K562 (cell line): ENCODE measurements around the gene MSN. TPM values are rescaled to one million over a fixed set of nuclear protein-coding genes. Genes with fewer than 3 reads are reported as not detected.

ENCODE experiments used
- CBX8 ChIP-seq: fragments of 200-600 bp; sonication (generic); IDR thresholded peaks from 2 replicates; pipeline ENCODE4 v1.6.1; 2012; ENCODE audit warnings: borderline replicate concordance, mixed run types, low read depth, mild to moderate bottlenecking, moderate library complexity, mixed read lengths, low read length, control low read depth, inconsistent platforms; ENCODE audit not compliant: poor library complexity, severe bottlenecking; ENCODE audit errors: extremely low read depth
- ESRRB ChIP-seq: fragments of 250-450 bp; sonication (Bioruptor Pico); IDR thresholded peaks from 2 replicates; pipeline ENCODE4 v1.5.0; 2020; ENCODE audit warnings: mild to moderate bottlenecking, moderate library complexity, borderline replicate concordance
- KLF6 ChIP-seq: fragments of 250-450 bp; sonication (Bioruptor Pico); IDR thresholded peaks from 2 replicates; pipeline ENCODE4 v1.4.0; 2020; ENCODE audit warnings: mild to moderate bottlenecking, moderate library complexity, borderline replicate concordance
- LCOR ChIP-seq: sonication (generic); formaldehyde crosslinking; IDR thresholded peaks from 2 replicates; pipeline ENCODE4 v1.8.0; 2022; ENCODE audit warnings: mild to moderate bottlenecking, missing genetic modification reagents
- MTA2 ChIP-seq: fragments of 450-650 bp; IDR thresholded peaks from 2 replicates; pipeline ENCODE4 v1.6.1; 2016; ENCODE audit warnings: low read depth
- NFXL1 ChIP-seq: fragments of 450-650 bp; formaldehyde crosslinking; IDR thresholded peaks from 2 replicates; pipeline ENCODE4 v1.4.0; 2021; ENCODE audit warnings: mild to moderate bottlenecking
- PHB ChIP-seq: fragments of 250-450 bp; sonication (Bioruptor Pico); IDR thresholded peaks from 2 replicates; pipeline ENCODE4 v1.5.0; 2021
- RHOXF2B ChIP-seq: fragments of 250-450 bp; sonication (Bioruptor Pico); conservative IDR thresholded peaks from 2 replicates; pipeline ENCODE4 v1.5.1; 2021
- ZBTB34 ChIP-seq: fragments of 250-450 bp; sonication (Bioruptor Pico); IDR thresholded peaks from 2 replicates; pipeline ENCODE4 v1.8.0; 2021; ENCODE audit warnings: mild to moderate bottlenecking, moderate library complexity
- ZNF57 ChIP-seq: fragments of 450-650 bp; formaldehyde crosslinking; IDR thresholded peaks from 2 replicates; pipeline ENCODE4 v1.4.0; 2020; ENCODE audit warnings: mild to moderate bottlenecking, moderate library complexity
- polyA plus RNA-seq, 8 experiments: library from polyadenylated mRNA; depleted of rRNA in 4 of 8; stranded (reverse) in 5 of 8; unstranded in 3 of 8; fragments of >200 nt; fragmentation: Nextera tagmentation in 2 of 8; fragmentation: Illumina TruSeq in 1 of 8; extraction: Ambion mirVana in 2 of 8; extraction: Trizol in 1 of 8; gene quantifications; 2 replicates each; pipeline versions ENCODE4 v1.2.1 to v1.2.3, GENCODE V29; 2011 to 2014; ENCODE audit warnings: inconsistent platforms in 1 of 8, missing spikeins in 1 of 8
- total RNA-seq, 7 experiments: library from RNA; depleted of rRNA in 6 of 7; stranded (reverse); fragments of >200 nt in 6 of 7; fragmentation: Illumina TruSeq in 2 of 7; extraction: Trizol in 2 of 7; gene quantifications; 2 replicates each; pipeline versions ENCODE4 v1.2.1 to v1.2.3, GENCODE V29; 2011 to 2021; ENCODE audit warnings: low replicate concordance in 1 of 7
- TF ChIP-seq, protein P1 (sequence below): fragments of 450-650 bp; IDR thresholded peaks from 2 replicates; pipeline ENCODE4 v1.6.1; 2018; ENCODE audit warnings: mild to moderate bottlenecking, low read depth; ENCODE audit not compliant: partially characterized antibody
- TF ChIP-seq, protein P2 (sequence below): sonication (generic); formaldehyde crosslinking; IDR thresholded peaks from 2 replicates; pipeline ENCODE4 v1.8.0; 2023; ENCODE audit warnings: missing genetic modification reagents, mild to moderate bottlenecking, borderline replicate concordance
- TF ChIP-seq, protein P3 (sequence below): fragments of 450-650 bp; formaldehyde crosslinking; conservative IDR thresholded peaks from 2 replicates; pipeline ENCODE4 v1.4.0; 2022; ENCODE audit warnings: mild to moderate bottlenecking, missing genetic modification characterization
- TF ChIP-seq, protein P4 (sequence below): sonication (generic); formaldehyde crosslinking; IDR thresholded peaks from 2 replicates; pipeline ENCODE4 v1.8.1; 2023; ENCODE audit warnings: mild to moderate bottlenecking, missing genetic modification reagents

MSN gene
- total and polyA plus RNA-seq, 9 of the 15 experiments (the other 6 are each of a cell fraction or from before 2014, with no cell fraction given), result 128 to 486 (median 237) TPM

DNA sequence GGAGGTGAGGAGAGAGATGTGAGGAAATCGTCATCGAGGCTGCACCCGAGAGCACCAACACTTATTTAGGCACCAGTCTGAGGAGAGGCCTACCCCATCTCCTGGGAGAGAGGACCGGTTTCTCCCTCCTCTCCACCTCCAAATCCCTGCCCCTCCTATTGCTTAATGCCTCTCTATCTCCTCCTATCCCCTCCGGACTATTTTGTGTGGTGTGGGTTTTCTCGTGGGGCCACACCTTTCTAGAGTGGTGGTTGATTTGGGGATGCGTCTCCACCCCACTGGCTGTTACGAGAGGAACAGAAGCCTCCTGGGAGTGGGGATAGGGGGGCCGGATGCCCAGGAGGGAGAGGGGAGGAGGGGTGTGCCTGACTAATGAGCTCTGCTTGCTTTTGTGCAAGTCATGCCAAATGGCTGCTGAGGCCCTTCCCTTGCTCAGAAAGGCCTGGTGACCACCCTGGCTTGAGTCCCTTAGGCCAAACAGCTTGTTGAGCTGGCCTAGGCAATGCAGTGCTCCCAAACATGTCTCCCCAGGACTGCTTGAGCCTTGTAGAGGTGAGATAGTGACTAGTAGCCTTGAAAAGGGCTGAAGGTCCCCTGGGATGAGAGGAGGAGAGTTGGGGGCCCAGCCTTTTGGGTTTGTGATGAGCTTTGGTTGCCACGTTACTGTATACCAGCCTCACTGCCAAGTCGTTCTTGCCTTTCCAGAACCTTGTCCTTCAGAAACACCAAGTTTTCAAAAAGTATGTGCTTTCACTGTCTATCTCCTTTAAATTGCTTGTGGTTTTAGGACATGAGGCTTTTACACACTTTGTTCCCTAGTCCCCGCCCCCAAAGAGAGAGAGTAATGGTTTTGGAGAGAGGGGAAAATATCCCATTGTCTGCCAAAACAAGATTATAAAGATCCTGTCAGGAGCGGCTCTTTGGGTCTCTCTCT, 1.2 kb downstream of the MSN start (continued):
- TF ChIP-seq, protein P1, sequence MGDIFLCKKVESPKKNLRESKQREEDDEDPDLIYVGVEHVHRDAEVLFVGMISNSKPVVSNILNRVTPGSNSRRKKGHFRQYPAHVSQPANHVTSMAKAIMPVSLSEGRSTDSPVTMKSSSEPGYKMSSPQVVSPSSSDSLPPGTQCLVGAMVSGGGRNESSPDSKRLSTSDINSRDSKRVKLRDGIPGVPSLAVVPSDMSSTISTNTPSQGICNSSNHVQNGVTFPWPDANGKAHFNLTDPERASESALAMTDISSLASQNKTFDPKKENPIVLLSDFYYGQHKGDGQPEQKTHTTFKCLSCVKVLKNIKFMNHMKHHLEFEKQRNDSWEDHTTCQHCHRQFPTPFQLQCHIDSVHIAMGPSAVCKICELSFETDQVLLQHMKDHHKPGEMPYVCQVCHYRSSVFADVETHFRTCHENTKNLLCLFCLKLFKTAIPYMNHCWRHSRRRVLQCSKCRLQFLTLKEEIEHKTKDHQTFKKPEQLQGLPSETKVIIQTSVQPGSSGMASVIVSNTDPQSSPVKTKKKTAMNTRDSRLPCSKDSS, result no peak
- TF ChIP-seq, protein P2, sequence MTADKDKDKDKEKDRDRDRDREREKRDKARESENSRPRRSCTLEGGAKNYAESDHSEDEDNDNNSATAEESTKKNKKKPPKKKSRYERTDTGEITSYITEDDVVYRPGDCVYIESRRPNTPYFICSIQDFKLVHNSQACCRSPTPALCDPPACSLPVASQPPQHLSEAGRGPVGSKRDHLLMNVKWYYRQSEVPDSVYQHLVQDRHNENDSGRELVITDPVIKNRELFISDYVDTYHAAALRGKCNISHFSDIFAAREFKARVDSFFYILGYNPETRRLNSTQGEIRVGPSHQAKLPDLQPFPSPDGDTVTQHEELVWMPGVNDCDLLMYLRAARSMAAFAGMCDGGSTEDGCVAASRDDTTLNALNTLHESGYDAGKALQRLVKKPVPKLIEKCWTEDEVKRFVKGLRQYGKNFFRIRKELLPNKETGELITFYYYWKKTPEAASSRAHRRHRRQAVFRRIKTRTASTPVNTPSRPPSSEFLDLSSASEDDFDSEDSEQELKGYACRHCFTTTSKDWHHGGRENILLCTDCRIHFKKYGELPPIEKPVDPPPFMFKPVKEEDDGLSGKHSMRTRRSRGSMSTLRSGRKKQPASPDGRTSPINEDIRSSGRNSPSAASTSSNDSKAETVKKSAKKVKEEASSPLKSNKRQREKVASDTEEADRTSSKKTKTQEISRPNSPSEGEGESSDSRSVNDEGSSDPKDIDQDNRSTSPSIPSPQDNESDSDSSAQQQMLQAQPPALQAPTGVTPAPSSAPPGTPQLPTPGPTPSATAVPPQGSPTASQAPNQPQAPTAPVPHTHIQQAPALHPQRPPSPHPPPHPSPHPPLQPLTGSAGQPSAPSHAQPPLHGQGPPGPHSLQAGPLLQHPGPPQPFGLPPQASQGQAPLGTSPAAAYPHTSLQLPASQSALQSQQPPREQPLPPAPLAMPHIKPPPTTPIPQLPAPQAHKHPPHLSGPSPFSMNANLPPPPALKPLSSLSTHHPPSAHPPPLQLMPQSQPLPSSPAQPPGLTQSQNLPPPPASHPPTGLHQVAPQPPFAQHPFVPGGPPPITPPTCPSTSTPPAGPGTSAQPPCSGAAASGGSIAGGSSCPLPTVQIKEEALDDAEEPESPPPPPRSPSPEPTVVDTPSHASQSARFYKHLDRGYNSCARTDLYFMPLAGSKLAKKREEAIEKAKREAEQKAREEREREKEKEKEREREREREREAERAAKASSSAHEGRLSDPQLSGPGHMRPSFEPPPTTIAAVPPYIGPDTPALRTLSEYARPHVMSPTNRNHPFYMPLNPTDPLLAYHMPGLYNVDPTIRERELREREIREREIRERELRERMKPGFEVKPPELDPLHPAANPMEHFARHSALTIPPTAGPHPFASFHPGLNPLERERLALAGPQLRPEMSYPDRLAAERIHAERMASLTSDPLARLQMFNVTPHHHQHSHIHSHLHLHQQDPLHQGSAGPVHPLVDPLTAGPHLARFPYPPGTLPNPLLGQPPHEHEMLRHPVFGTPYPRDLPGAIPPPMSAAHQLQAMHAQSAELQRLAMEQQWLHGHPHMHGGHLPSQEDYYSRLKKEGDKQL, result no peak
- TF ChIP-seq RHOXF2B (CRISPR knock-in tag) (no peak), CBX8 (no peak), PHB (no peak), LCOR (CRISPR knock-in tag) (no peak), NFXL1 (CRISPR knock-in tag) (no peak), ZBTB34 (CRISPR knock-in tag) (no peak), MTA2 (no peak), ZNF57 (CRISPR knock-in tag) (no peak), ESRRB (CRISPR knock-in tag) (no peak), KLF6 (CRISPR knock-in tag) (no peak)
- TF ChIP-seq, protein P3, sequence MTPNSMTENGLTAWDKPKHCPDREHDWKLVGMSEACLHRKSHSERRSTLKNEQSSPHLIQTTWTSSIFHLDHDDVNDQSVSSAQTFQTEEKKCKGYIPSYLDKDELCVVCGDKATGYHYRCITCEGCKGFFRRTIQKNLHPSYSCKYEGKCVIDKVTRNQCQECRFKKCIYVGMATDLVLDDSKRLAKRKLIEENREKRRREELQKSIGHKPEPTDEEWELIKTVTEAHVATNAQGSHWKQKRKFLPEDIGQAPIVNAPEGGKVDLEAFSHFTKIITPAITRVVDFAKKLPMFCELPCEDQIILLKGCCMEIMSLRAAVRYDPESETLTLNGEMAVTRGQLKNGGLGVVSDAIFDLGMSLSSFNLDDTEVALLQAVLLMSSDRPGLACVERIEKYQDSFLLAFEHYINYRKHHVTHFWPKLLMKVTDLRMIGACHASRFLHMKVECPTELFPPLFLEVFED (CRISPR knock-in tag), result no peak
- TF ChIP-seq, protein P4, sequence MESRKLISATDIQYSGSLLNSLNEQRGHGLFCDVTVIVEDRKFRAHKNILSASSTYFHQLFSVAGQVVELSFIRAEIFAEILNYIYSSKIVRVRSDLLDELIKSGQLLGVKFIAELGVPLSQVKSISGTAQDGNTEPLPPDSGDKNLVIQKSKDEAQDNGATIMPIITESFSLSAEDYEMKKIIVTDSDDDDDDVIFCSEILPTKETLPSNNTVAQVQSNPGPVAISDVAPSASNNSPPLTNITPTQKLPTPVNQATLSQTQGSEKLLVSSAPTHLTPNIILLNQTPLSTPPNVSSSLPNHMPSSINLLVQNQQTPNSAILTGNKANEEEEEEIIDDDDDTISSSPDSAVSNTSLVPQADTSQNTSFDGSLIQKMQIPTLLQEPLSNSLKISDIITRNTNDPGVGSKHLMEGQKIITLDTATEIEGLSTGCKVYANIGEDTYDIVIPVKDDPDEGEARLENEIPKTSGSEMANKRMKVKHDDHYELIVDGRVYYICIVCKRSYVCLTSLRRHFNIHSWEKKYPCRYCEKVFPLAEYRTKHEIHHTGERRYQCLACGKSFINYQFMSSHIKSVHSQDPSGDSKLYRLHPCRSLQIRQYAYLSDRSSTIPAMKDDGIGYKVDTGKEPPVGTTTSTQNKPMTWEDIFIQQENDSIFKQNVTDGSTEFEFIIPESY (CRISPR knock-in tag), result no peak
